GM18507 (cell line): ENCODE results near the gene NPLOC4.

Experiments used
- DNase-seq: peaks from one replicate; pipeline ENCODE4 v3.0.0; 2011; ENCODE audit warnings: low read depth; ENCODE audit not compliant: insufficient read length; ENCODE audit errors: extremely low spot score
- FAIRE-seq: peaks from 2 replicates; lab custom pipeline; 2011; peaks lifted over from hg19 to GRCh38; lab: Jason Lieb, UNC

The NPLOC4 gene

GRCh38 chr17:81514739-81515529 is 122.0 kb downstream of the NPLOC4 start:
- DNase-seq = no peak
- FAIRE-seq = peak; percentile 86

- FAIRE-seq = no peak
- no peak for DNase-seq
Observed at GRCh38 chr17:81514489-81514738, 122.5 kb downstream of the NPLOC4 start.

GRCh38 chr17:81513753-81514488 is 123.0 kb downstream of the NPLOC4 start:
- DNase-seq (no peak), FAIRE-seq (no peak)

GRCh38 chr17:81513372-81513752 is 123.5 kb downstream of the NPLOC4 start:
- no peak for DNase-seq
- peak; percentile 5 for FAIRE-seq

- peak; percentile 39 for FAIRE-seq
- DNase-seq = peak; percentile 83
Observed at GRCh38 chr17:81512562-81513371, 124.1 kb downstream of the NPLOC4 start, which contains the start of gene ACTG1. ACTG1 (minus strand) TSS chr17:81512799; CDS start chr17:81512354, 445 bp downstream.

- DNase-seq = no peak
Observed at GRCh38 chr17:81511804-81512561, 124.9 kb downstream of the NPLOC4 start.

GRCh38 chr17:81511554-81511803 is 125.4 kb downstream of the NPLOC4 start:
- FAIRE-seq = no peak

More at GRCh38 chr17:81511804-81512561, 124.9 kb downstream of the NPLOC4 start:
- FAIRE-seq = no peak

GRCh38 chr17:81510785-81511553 is 125.9 kb downstream of the NPLOC4 start:
- DNase-seq (no peak), FAIRE-seq (no peak)

More at GRCh38 chr17:81511554-81511803, 125.4 kb downstream of the NPLOC4 start:
- no peak for DNase-seq

- FAIRE-seq (no peak), DNase-seq (no peak)
Observed at GRCh38 chr17:81509972-81510784, 126.7 kb downstream of the NPLOC4 start.

GRCh38 chr17:81509207-81509971 is 127.5 kb downstream of the NPLOC4 start:
- DNase-seq = no peak

GRCh38 chr17:81508639-81509206 is 128.2 kb downstream of the NPLOC4 start:
- DNase-seq = no peak

More at GRCh38 chr17:81509207-81509971, 127.5 kb downstream of the NPLOC4 start:
- FAIRE-seq = no peak

More at GRCh38 chr17:81508639-81509206, 128.2 kb downstream of the NPLOC4 start:
- no peak for FAIRE-seq
